H9 (cell line): Measurements from ENCODE around the gene GPR25. TPM values are rescaled to one million over a fixed set of nuclear protein-coding genes. Genes with fewer than 3 reads are reported as not detected.
A peak's percentile ranks its signal among the peaks of the same experiment; 100 is the strongest.

Source experiments
- DNase-seq: peaks from one replicate; pipeline ENCODE4 v3.0.0-alpha.2; 2017
- H2AFZ ChIP-seq: one replicate; pipeline ENCODE4 v1.6.1; 2013; ENCODE audit warnings: mild to moderate bottlenecking, low read length, control low read depth, moderate library complexity
- H2AK5ac ChIP-seq: 2 replicates; pipeline ENCODE4 v1.6.1; 2013; ENCODE audit warnings: low read length, control low read depth, mixed read lengths; ENCODE audit not compliant: insufficient read length
- H2BK120ac ChIP-seq: one replicate; pipeline ENCODE4 v1.6.1; 2013; ENCODE audit warnings: low read depth, mild to moderate bottlenecking, low read length, control low read depth, inconsistent platforms; ENCODE audit not compliant: poor library complexity, severe bottlenecking
- H2BK12ac ChIP-seq: 2 replicates; pipeline ENCODE4 v1.6.1; 2013; ENCODE audit warnings: low read length, control low read depth, mixed read lengths, low read depth; ENCODE audit not compliant: insufficient read length
- H2BK15ac ChIP-seq: 2 replicates; pipeline ENCODE4 v1.6.1; 2013; ENCODE audit warnings: low read depth, low read length, control low read depth
- H2BK20ac ChIP-seq: one replicate; pipeline ENCODE4 v1.6.1; 2013; ENCODE audit warnings: low read depth, mild to moderate bottlenecking, low read length, control low read depth, inconsistent platforms; ENCODE audit not compliant: poor library complexity, severe bottlenecking
- H2BK5ac ChIP-seq: 2 replicates; pipeline ENCODE4 v1.6.1; 2013; ENCODE audit warnings: low read length, control low read depth, mixed read lengths; ENCODE audit not compliant: insufficient read length
- H3K14ac ChIP-seq: 2 replicates; pipeline ENCODE4 v1.6.1; 2013; ENCODE audit warnings: low read length, control low read depth; ENCODE audit not compliant: insufficient read depth
- H3K18ac ChIP-seq: 2 replicates; pipeline ENCODE4 v1.6.1; 2013; ENCODE audit warnings: low read depth, mild to moderate bottlenecking, mixed read lengths, low read length, control low read depth; ENCODE audit not compliant: insufficient read length
- H3K23ac ChIP-seq: 2 replicates; pipeline ENCODE4 v1.6.1; 2013; ENCODE audit warnings: low read length, control low read depth, mixed read lengths, low read depth; ENCODE audit not compliant: insufficient read length
- H3K23me2 ChIP-seq: 2 replicates; pipeline ENCODE4 v1.6.1; 2013; ENCODE audit warnings: low read depth, mild to moderate bottlenecking, mixed read lengths, low read length, control low read depth; ENCODE audit not compliant: insufficient read length, poor library complexity, severe bottlenecking
- H3K27ac ChIP-seq: 2 replicates; pipeline ENCODE4 v1.5.1; 2013; ENCODE audit warnings: low read length, control low read depth, mixed read lengths, low read depth; ENCODE audit not compliant: insufficient read length
- H3K27me3 ChIP-seq: 2 replicates; pipeline ENCODE4 v1.6.1; 2013; ENCODE audit warnings: low read length, control low read depth, inconsistent platforms; ENCODE audit not compliant: insufficient read depth
- H3K4ac ChIP-seq: 2 replicates; pipeline ENCODE4 v1.6.1; 2013; ENCODE audit warnings: low read depth, mild to moderate bottlenecking, control low read depth, inconsistent platforms, low read length, moderate library complexity
- H3K4me1 ChIP-seq: 2 replicates; pipeline ENCODE4 v1.6.1; 2013; ENCODE audit warnings: low read length, control low read depth, inconsistent platforms; ENCODE audit not compliant: insufficient read depth
- H3K4me2 ChIP-seq: 2 replicates; pipeline ENCODE4 v1.6.1; 2013; ENCODE audit warnings: low read length, control low read depth, mixed read lengths; ENCODE audit not compliant: insufficient read length, insufficient read depth
- H3K56ac ChIP-seq: 2 replicates; pipeline ENCODE4 v1.6.1; 2013; ENCODE audit warnings: low read depth, mild to moderate bottlenecking, mixed read lengths, low read length, control low read depth; ENCODE audit not compliant: insufficient read length
- H3K79me1 ChIP-seq: 2 replicates; pipeline ENCODE4 v1.6.1; 2013; ENCODE audit warnings: low read depth, mild to moderate bottlenecking, moderate library complexity, low read length, control low read depth, inconsistent platforms; ENCODE audit not compliant: insufficient read depth, poor library complexity, severe bottlenecking
- H3K79me2 ChIP-seq: 2 replicates; pipeline ENCODE4 v1.6.1; 2013; ENCODE audit warnings: low read length, control low read depth, inconsistent platforms; ENCODE audit not compliant: insufficient read depth
- H3K9ac ChIP-seq: 2 replicates; pipeline ENCODE4 v1.6.1; 2013; ENCODE audit warnings: low read length, control low read depth, mixed read lengths; ENCODE audit not compliant: insufficient read length; ENCODE audit errors: extremely low read depth
- H3K9me3 ChIP-seq: one replicate; pipeline ENCODE4 v1.6.1; 2013; ENCODE audit warnings: low read depth, low read length, inconsistent platforms; ENCODE audit not compliant: control insufficient read depth
- H3T11ph ChIP-seq: one replicate; pipeline ENCODE4 v1.6.1; 2013; ENCODE audit warnings: mild to moderate bottlenecking, low read length, control low read depth, inconsistent platforms
- H4K20me1 ChIP-seq: one replicate; pipeline ENCODE4 v1.6.1; 2013; ENCODE audit not compliant: control insufficient read depth, insufficient read length, insufficient read depth
- H4K5ac ChIP-seq: 2 replicates; pipeline ENCODE4 v1.6.1; 2013; ENCODE audit warnings: low read depth, mild to moderate bottlenecking, mixed read lengths, low read length, control low read depth; ENCODE audit not compliant: insufficient read length
- H4K8ac ChIP-seq: replicated peaks from 2 replicates; pipeline ENCODE4 v1.6.1; 2013; ENCODE audit warnings: low read length, control low read depth, mixed read lengths, low read depth; ENCODE audit not compliant: insufficient read length
- H4K91ac ChIP-seq: 2 replicates; pipeline ENCODE4 v1.6.1; 2013; ENCODE audit warnings: low read depth, mild to moderate bottlenecking, moderate library complexity, mixed read lengths, low read length, control low read depth; ENCODE audit not compliant: insufficient read length
- H3K27ac Mint-ChIP-seq, 3 experiments: 2 replicates in 2 of 3; 3 replicates in 1 of 3; pipeline ENCODE4 v1.8.0; 2020 to 2021; ENCODE audit warnings: mixed read lengths in 3 of 3, mild to moderate bottlenecking in 1 of 3, moderate library complexity in 1 of 3
- H3K27me3 Mint-ChIP-seq: 2 replicates; pipeline ENCODE4 v1.8.0; 2021; ENCODE audit warnings: low read depth, mild to moderate bottlenecking, moderate library complexity, mixed read lengths
- H3K36me3 Mint-ChIP-seq, 3 experiments: 2 replicates in 2 of 3; 3 replicates in 1 of 3; pipeline ENCODE4 v1.8.0; 2020 to 2021; ENCODE audit warnings: low read depth in 3 of 3, mixed read lengths in 3 of 3; ENCODE audit not compliant: insufficient read depth in 1 of 3
- H3K4me1 Mint-ChIP-seq, 2 experiments: 2 replicates each; pipeline ENCODE4 v1.8.0; 2020; ENCODE audit warnings: mixed read lengths in 2 of 2
- H3K4me3 Mint-ChIP-seq, 2 experiments: 2 replicates in 1 of 2; 3 replicates in 1 of 2; pipeline ENCODE4 v1.8.0; 2020 to 2021; ENCODE audit warnings: mild to moderate bottlenecking in 2 of 2, mixed read lengths in 2 of 2, moderate library complexity in 1 of 2
- H3K9me3 Mint-ChIP-seq, 2 experiments: 2 replicates in 1 of 2; 3 replicates in 1 of 2; pipeline ENCODE4 v1.8.0; 2020; ENCODE audit warnings: mild to moderate bottlenecking in 2 of 2, mixed read lengths in 2 of 2, moderate library complexity in 1 of 2
- WGBS: extraction: QIAGEN DNeasy Blood & Tissue Kit; methylation state at CpG from one replicate; pipeline ENCODE4 v1.1.7; 2013; ENCODE audit warnings: missing lambda C conversion rate, low lambda C conversion rate, mixed read lengths; ENCODE audit not compliant: insufficient read length; ENCODE audit errors: extremely low coverage; 5-methylcytosine and 5-hydroxymethylcytosine counted together
- total RNA-seq: library from RNA; stranded (reverse); gene quantifications from 2 replicates; pipeline ENCODE4 v1.2.1, GENCODE V29; 2021
- TF ChIP-seq, protein P1 (sequence below): fragments of 200-600 bp; sonication (generic); conservative IDR thresholded peaks from 3 replicates; pipeline ENCODE4 v1.8.0; 2021; ENCODE audit warnings: antibody characterized with exemption, mild to moderate bottlenecking

The GPR25 gene
- total RNA-seq, 1 experiment from 2014 or later, result not detected

GRCh38 chr1:200901796-200902444, 29.1 kb downstream of the GPR25 start:
- DNase-seq, result no peak
- Histone ChIP-seq H2AFZ (no peak overlapping the region), H3K4ac (no peak overlapping the region), H3K4me2 (no peak overlapping the region), H4K20me1 (peaks cover 2% of the 10 kb centered on the region), H3K79me2 (peaks cover 3% of the 10 kb centered on the region; the same call in 1 of the 2 replicates), H2AK5ac (no peak overlapping the region), H3K14ac (no peak overlapping the region), H3T11ph (no peak overlapping the region), H2BK15ac (no peak overlapping the region), H3K9ac (no peak overlapping the region), H3K56ac (no peak overlapping the region), H2BK5ac (no peak overlapping the region), H2BK20ac (no peak overlapping the region), H3K23me2 (no peaks in the 10 kb centered on the region), H3K79me1 (peaks cover 6% of the 10 kb centered on the region), H3K27ac (no peak overlapping the region), H3K23ac (no peak overlapping the region), H2BK120ac (no peak overlapping the region), H3K27me3 (no peaks in the 10 kb centered on the region), H4K91ac (no peak overlapping the region), H4K5ac (no peak overlapping the region), H2BK12ac (no peak overlapping the region), H3K18ac (no peak overlapping the region), H3K4me1 (no peaks in the 10 kb centered on the region; the same call in 1 of the 2 replicates), H3K9me3 (no peaks in the 10 kb centered on the region), H4K8ac (no peak overlapping the region)
- Mint-ChIP-seq H3K4me1 (peaks cover 5 to 10% of the 10 kb centered on the region in 2 experiments; a peak in 2 of 4 replicates), H3K27ac (peak overlapping the region in 1 of 3 experiments; percentile 53; a peak in 1 of 7 replicates), H3K36me3 (peaks cover 28 to 68% (median 52%) of the 10 kb centered on the region in 3 experiments; a peak in 6 of 7 replicates), H3K4me3 (no peak overlapping the region), H3K27me3 (no peaks in the 10 kb centered on the region), H3K9me3 (no peaks in the 10 kb centered on the region; a peak in 1 of 5 replicates)
- TF ChIP-seq, protein P1, sequence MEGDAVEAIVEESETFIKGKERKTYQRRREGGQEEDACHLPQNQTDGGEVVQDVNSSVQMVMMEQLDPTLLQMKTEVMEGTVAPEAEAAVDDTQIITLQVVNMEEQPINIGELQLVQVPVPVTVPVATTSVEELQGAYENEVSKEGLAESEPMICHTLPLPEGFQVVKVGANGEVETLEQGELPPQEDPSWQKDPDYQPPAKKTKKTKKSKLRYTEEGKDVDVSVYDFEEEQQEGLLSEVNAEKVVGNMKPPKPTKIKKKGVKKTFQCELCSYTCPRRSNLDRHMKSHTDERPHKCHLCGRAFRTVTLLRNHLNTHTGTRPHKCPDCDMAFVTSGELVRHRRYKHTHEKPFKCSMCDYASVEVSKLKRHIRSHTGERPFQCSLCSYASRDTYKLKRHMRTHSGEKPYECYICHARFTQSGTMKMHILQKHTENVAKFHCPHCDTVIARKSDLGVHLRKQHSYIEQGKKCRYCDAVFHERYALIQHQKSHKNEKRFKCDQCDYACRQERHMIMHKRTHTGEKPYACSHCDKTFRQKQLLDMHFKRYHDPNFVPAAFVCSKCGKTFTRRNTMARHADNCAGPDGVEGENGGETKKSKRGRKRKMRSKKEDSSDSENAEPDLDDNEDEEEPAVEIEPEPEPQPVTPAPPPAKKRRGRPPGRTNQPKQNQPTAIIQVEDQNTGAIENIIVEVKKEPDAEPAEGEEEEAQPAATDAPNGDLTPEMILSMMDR, result no peak
- no CpG with 5 or more reads among the region's 8 CpGs for WGBS
